ENCODE data around the gene ALDH8A1.

DNA sequence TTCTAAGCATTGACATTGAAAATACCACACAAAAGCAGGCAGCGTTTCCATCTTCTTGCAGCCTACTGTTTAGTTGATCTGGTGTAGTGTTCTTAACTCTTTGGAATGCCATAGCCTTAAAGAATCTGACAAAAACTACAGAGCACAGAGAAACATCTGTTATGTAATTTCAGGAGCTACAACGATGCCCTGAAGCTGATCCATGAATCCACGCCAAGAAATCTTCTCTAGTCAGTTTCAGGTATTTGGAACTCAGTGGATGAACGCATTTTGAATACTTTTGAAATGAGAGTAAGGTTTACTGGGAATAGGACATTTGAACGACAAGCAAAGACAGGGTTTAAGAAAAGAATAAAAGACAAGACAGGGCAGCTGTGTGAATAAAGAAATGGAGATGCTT is 17.8 kb downstream of the ALDH8A1 start:
- TF ChIP-seq, protein P1, sequence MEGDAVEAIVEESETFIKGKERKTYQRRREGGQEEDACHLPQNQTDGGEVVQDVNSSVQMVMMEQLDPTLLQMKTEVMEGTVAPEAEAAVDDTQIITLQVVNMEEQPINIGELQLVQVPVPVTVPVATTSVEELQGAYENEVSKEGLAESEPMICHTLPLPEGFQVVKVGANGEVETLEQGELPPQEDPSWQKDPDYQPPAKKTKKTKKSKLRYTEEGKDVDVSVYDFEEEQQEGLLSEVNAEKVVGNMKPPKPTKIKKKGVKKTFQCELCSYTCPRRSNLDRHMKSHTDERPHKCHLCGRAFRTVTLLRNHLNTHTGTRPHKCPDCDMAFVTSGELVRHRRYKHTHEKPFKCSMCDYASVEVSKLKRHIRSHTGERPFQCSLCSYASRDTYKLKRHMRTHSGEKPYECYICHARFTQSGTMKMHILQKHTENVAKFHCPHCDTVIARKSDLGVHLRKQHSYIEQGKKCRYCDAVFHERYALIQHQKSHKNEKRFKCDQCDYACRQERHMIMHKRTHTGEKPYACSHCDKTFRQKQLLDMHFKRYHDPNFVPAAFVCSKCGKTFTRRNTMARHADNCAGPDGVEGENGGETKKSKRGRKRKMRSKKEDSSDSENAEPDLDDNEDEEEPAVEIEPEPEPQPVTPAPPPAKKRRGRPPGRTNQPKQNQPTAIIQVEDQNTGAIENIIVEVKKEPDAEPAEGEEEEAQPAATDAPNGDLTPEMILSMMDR (IDR thresholded peaks at IDR 0.05 in 8 of 11, conservative IDR thresholded peaks at IDR 0.05 in 3 of 11): no peak
- no peak for TF ChIP-seq POLR2A (IDR thresholded peaks at IDR 0.05)
- no peak for TF ChIP-seq POLR2AphosphoS5 (IDR thresholded peaks at IDR 0.05)
